Tibial nerve (tissue), 4 donors: ENCODE results near the gene TRIM69. TPM values are rescaled to one million over a fixed set of nuclear protein-coding genes. Genes with fewer than 3 reads are reported as not detected.

ENCODE experiments used
- DNase-seq, 2 donors: peaks; one replicate each; pipeline ENCODE4 v3.0.0-alpha.2; 2019; ENCODE audit warnings: low spot score in 2 of 2
- H3K27ac ChIP-seq, 4 donors: fragments of 200-600 bp; sonication (generic) in 3 of 4; one replicate each; pipeline ENCODE4 v1.5.1; 2017 to 2019; ENCODE audit warnings: mild to moderate bottlenecking in 1 of 4
- H3K27me3 ChIP-seq, 2 donors: fragments of 200-600 bp; sonication (generic) in 1 of 2; one replicate each; pipeline versions ENCODE4 v1.5.1 to v1.6.0; 2017 to 2019
- H3K36me3 ChIP-seq, 3 donors: fragments of 200-600 bp; sonication (generic); one replicate each; pipeline ENCODE4 v1.5.1; 2018 to 2019
- H3K4me1 ChIP-seq, 4 donors: fragments of 200-600 bp; sonication (generic) in 3 of 4; one replicate each; pipeline ENCODE4 v1.5.1; 2017 to 2019
- H3K4me3 ChIP-seq, 4 donors: fragments of 200-600 bp; sonication (generic) in 3 of 4; one replicate each; pipeline ENCODE4 v1.5.1; 2017 to 2019; ENCODE audit warnings: mild to moderate bottlenecking in 1 of 4, moderate library complexity in 1 of 4
- H3K9me3 ChIP-seq, 4 donors: fragments of 200-600 bp; sonication (generic) in 3 of 4; one replicate each; pipeline ENCODE4 v1.5.1; 2017 to 2019
- EP300 ChIP-seq, 2 donors: sonication (generic); formaldehyde crosslinking; IDR thresholded peaks; one replicate each; pipeline ENCODE4 v1.6.1; 2017; ENCODE audit warnings: antibody characterized with exemption in 2 of 2, mild to moderate bottlenecking in 1 of 2
- POLR2A ChIP-seq, 2 donors: fragments of 450-650 bp; IDR thresholded peaks; one replicate each; pipeline ENCODE4 v1.6.1; 2017; ENCODE audit warnings: antibody characterized with exemption in 2 of 2, mild to moderate bottlenecking in 2 of 2, moderate library complexity in 2 of 2
- WGBS, 2 donors: methylation state at CpG; one replicate each; pipeline ENCODE4 v1.1.5; 2018; 5-methylcytosine and 5-hydroxymethylcytosine counted together
- small RNA-seq: library from RNA; depleted of rRNA; stranded (forward); fragments of <200 nt; gene quantifications from one replicate; pipeline ENCODE3, GENCODE V24; 2016
- total RNA-seq, 4 donors: library from RNA; depleted of rRNA; stranded (reverse); fragments of >200 nt; gene quantifications; one replicate each; pipeline ENCODE4 v1.1.0, GENCODE V29; 2016
- TF ChIP-seq, protein P1 (sequence below), 5 experiments: fragments of 200-600 bp in 3 of 5; fragments of 450-650 bp in 2 of 5; sonication (generic) in 3 of 5; IDR thresholded peaks; one replicate each; pipeline ENCODE4 v1.5.1; 2016 to 2019; ENCODE audit warnings: antibody characterized with exemption in 5 of 5, mild to moderate bottlenecking in 3 of 5, moderate library complexity in 2 of 5

TRIM69 gene
- total RNA-seq, 4 donors from 2014 or later: 11.7 to 27.1 (median 19.3) TPM

DNA sequence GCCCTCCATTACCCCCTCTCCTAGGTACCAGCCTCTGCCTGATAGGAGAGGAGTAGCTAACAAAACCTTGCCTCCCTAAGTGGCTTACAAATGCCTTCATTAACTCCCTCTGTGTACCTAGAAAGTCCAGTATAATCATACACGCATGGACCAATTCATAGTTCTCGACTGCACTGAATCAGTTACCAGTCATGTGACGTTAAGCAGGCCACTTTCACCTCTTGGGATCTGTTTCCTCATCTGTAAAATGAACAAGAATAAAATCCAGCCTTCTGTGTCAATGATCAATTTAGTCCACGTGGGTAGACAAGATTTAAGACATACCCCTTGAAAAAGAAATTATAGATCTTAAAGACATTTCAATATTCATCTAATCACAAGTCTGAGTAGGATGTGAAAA, 72.2 kb downstream of the TRIM69 start:
- no peak for TF ChIP-seq POLR2A (IDR thresholded peaks at IDR 0.05)
- TF ChIP-seq, protein P1, sequence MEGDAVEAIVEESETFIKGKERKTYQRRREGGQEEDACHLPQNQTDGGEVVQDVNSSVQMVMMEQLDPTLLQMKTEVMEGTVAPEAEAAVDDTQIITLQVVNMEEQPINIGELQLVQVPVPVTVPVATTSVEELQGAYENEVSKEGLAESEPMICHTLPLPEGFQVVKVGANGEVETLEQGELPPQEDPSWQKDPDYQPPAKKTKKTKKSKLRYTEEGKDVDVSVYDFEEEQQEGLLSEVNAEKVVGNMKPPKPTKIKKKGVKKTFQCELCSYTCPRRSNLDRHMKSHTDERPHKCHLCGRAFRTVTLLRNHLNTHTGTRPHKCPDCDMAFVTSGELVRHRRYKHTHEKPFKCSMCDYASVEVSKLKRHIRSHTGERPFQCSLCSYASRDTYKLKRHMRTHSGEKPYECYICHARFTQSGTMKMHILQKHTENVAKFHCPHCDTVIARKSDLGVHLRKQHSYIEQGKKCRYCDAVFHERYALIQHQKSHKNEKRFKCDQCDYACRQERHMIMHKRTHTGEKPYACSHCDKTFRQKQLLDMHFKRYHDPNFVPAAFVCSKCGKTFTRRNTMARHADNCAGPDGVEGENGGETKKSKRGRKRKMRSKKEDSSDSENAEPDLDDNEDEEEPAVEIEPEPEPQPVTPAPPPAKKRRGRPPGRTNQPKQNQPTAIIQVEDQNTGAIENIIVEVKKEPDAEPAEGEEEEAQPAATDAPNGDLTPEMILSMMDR (IDR thresholded peaks at IDR 0.05): no peak
- TF ChIP-seq EP300 (IDR thresholded peaks at IDR 0.05): no peak
- Histone ChIP-seq H3K27me3 (no peaks in the 10 kb centered on the region), H3K4me1 (no peaks in the 10 kb centered on the region), H3K4me3 (no peak overlapping the region), H3K27ac (no peak overlapping the region), H3K9me3 (no peaks in the 10 kb centered on the region), H3K36me3 (no peaks in the 10 kb centered on the region)
- DNase-seq: no peak
- 71 to 73% methylated on average over 4 of the region's 4 CpGs for WGBS, 2 donors

DNA sequence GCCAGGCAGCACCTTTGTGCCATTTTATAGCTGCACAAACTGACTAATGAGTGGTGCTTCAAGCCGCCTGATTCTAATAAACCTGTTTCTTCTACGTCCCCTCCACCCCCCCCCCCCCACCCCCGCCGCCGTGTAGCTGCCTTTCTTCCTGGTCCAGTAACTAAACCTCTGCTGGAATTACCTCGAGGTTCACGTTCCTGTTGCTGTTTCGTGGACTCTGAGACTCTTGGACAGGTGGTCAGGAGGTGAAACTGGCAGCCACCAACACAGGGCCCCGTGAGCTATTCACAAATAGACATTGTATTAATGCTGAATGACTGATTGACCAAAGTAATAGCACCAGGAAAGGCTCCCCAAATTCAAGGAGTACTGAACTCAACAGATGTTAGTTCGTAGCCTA, 73.9 kb downstream of the TRIM69 start:
- Histone ChIP-seq H3K4me3 (no peak overlapping the region), H3K9me3 (no peaks in the 10 kb centered on the region), H3K27ac (no peak overlapping the region), H3K27me3 (no peaks in the 10 kb centered on the region), H3K4me1 (no peaks in the 10 kb centered on the region), H3K36me3 (no peaks in the 10 kb centered on the region)
- 67 to 69% methylated on average over 10 of the region's 10 CpGs for WGBS, 2 donors
- TF ChIP-seq, protein P1 (IDR thresholded peaks at IDR 0.05): no peak
- TF ChIP-seq EP300 (IDR thresholded peaks at IDR 0.05) (no peak), POLR2A (IDR thresholded peaks at IDR 0.05) (no peak)
- no peak for DNase-seq

GRCh38 chr15:44811337-44811736, 75.0 kb downstream of the TRIM69 start:
- Histone ChIP-seq H3K4me3 (no peak overlapping the region), H3K27me3 (no peaks in the 10 kb centered on the region), H3K27ac (no peak overlapping the region), H3K4me1 (no peaks in the 10 kb centered on the region), H3K36me3 (no peaks in the 10 kb centered on the region), H3K9me3 (no peaks in the 10 kb centered on the region)
- 43 to 49% methylated on average over 3 of the region's 3 CpGs for WGBS, 2 donors
- DNase-seq: no peak
- no peak for TF ChIP-seq POLR2A (IDR thresholded peaks at IDR 0.05)
- TF ChIP-seq, protein P1 (IDR thresholded peaks at IDR 0.05): no peak

- no peaks in the 10 kb centered on the region for H3K4me1 ChIP-seq
- no peak overlapping the region for H3K27ac ChIP-seq
- H3K27me3 ChIP-seq: no peaks in the 10 kb centered on the region
- TF ChIP-seq, protein P1 (IDR thresholded peaks at IDR 0.05): no peak
- TF ChIP-seq EP300 (IDR thresholded peaks at IDR 0.05) (no peak), POLR2A (IDR thresholded peaks at IDR 0.05) (no peak)
- no peak for DNase-seq
- H3K36me3 ChIP-seq: no peaks in the 10 kb centered on the region
- WGBS, 2 donors: 78 to 81% methylated on average over 5 of the region's 5 CpGs
- no peaks in the 10 kb centered on the region for H3K9me3 ChIP-seq
- H3K4me3 ChIP-seq: no peak overlapping the region
Observed at GRCh38 chr15:44812029-44812517, 75.7 kb downstream of the TRIM69 start.

DNA sequence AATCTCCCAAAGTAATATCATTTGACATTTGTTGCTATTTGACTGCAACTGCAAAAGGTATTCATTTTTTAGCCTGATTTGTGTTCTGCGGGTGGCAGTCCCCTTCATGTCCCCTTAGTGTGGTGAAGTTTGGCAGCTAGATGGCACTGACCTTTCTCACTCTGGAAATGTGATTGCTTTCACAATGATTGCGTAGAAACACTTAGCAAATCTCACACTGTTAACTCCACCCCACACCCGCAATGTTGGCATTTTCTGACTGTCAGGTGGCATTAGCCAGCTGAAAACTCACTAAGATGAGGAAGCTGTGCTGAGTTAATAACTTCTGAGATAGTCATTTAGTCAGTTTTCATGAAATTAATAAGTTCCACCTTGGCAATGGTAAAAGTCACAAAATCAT, 76.9 kb downstream of the TRIM69 start:
- no peaks in the 10 kb centered on the region for H3K36me3 ChIP-seq
- H3K27me3 ChIP-seq: no peaks in the 10 kb centered on the region
- DNase-seq: no peak
- H3K4me3 ChIP-seq: no peak overlapping the region
- 75 to 78% methylated on average over 3 of the region's 3 CpGs for WGBS, 2 donors
- H3K4me1 ChIP-seq: no peaks in the 10 kb centered on the region
- TF ChIP-seq, protein P1 (IDR thresholded peaks at IDR 0.05): no peak
- TF ChIP-seq POLR2A (IDR thresholded peaks at IDR 0.05): no peak
- no peak for TF ChIP-seq EP300 (IDR thresholded peaks at IDR 0.05)
- no peaks in the 10 kb centered on the region for H3K9me3 ChIP-seq
- H3K27ac ChIP-seq: no peak overlapping the region

Small RNA genes lying within 50 kb of the gene (small RNA-seq; reads per million reads assigned to genes)
- gene RF00019: not detected

Other genes starting within 250 kb of the TRIM69 start
- gene EIF3J, start 199.4 kb upstream of the TRIM69 start, total RNA-seq: 10 to 100 TPM; 53.6 to 93.6 (median 74.7) TPM
- 100 to 1,000 TPM in 2 of 4 donors, 10 to 100 TPM in 2; 65.5 to 157 (median 96.2) TPM for gene SPG11, start 72.9 kb upstream of the TRIM69 start, total RNA-seq
- gene PATL2, start 25.2 kb upstream of the TRIM69 start, total RNA-seq: under 1 TPM; 0.30 to 0.98 (median 0.86) TPM
- 1,000 to 10,000 TPM; 2,056 to 2,934 (median 2,402) TPM for gene B2M, start 25.0 kb upstream of the TRIM69 start, total RNA-seq
- gene TERB2, start 220.2 kb downstream of the TRIM69 start, total RNA-seq: not detected